Liver (tissue), 9 donors: Measurements from ENCODE around the gene ATP2B3. TPM values are rescaled to one million over a fixed set of nuclear protein-coding genes. Genes with fewer than 3 reads are reported as not detected.

Experiments used
- DNase-seq: peaks from one replicate; pipeline ENCODE4 v3.0.0-alpha.2; 2017; ENCODE audit warnings: low spot score
- H3K27ac ChIP-seq, 2 donors: one replicate each; pipeline ENCODE4 v1.7.0; 2013; ENCODE audit warnings: inconsistent platforms in 2 of 2, low read length in 2 of 2, control low read depth in 1 of 2, low read depth in 1 of 2, mild to moderate bottlenecking in 1 of 2
- H3K27me3 ChIP-seq, 4 donors: one replicate each; pipeline versions ENCODE4 v1.6.1 to v1.7.0; 2013; ENCODE audit warnings: low read length in 3 of 4, inconsistent platforms in 1 of 4, mild to moderate bottlenecking in 1 of 4, moderate library complexity in 1 of 4; ENCODE audit not compliant: control insufficient read depth in 4 of 4, insufficient read depth in 4 of 4
- H3K36me3 ChIP-seq, 4 donors: one replicate each; pipeline versions ENCODE4 v1.6.1 to v1.7.0; 2013; ENCODE audit warnings: low read length in 3 of 4, mild to moderate bottlenecking in 3 of 4, low read depth in 1 of 4, moderate library complexity in 1 of 4; ENCODE audit not compliant: control insufficient read depth in 4 of 4, insufficient read depth in 3 of 4
- H3K4me1 ChIP-seq, 4 donors: one replicate each; pipeline versions ENCODE4 v1.6.1 to v1.7.0; 2013; ENCODE audit warnings: low read length in 3 of 4, mild to moderate bottlenecking in 3 of 4, moderate library complexity in 1 of 4; ENCODE audit not compliant: control insufficient read depth in 4 of 4, insufficient read depth in 4 of 4
- H3K4me3 ChIP-seq, 3 donors: one replicate each; pipeline versions ENCODE4 v1.6.1 to v1.7.0; 2013; ENCODE audit warnings: low read length in 3 of 3, control low read depth in 1 of 3, low read depth in 1 of 3, mild to moderate bottlenecking in 1 of 3
- H3K9ac ChIP-seq, 2 donors: one replicate each; pipeline ENCODE4 v1.7.0; 2013; ENCODE audit warnings: low read length in 2 of 2, mild to moderate bottlenecking in 2 of 2, moderate library complexity in 2 of 2, control low read depth in 1 of 2, low read depth in 1 of 2
- H3K9me3 ChIP-seq, 4 donors: one replicate each; pipeline versions ENCODE4 v1.6.1 to v1.7.0; 2013; ENCODE audit warnings: low read length in 3 of 4; ENCODE audit not compliant: control insufficient read depth in 4 of 4
- ATF3 ChIP-seq: IDR thresholded peaks from 2 replicates; pipeline ENCODE4 v1.6.1; 2016; ENCODE audit warnings: antibody characterized with exemption
- CTCF ChIP-seq: fragments of 150-350 bp; IDR thresholded peaks from 2 replicates; pipeline ENCODE4 v1.5.1; 2017; ENCODE audit warnings: improper control_type of control experiment, low read depth, low read length; ENCODE audit not compliant: missing input control
- EGR1 ChIP-seq, 2 donors: IDR thresholded peaks; 2 replicates each; pipeline ENCODE4 v1.6.1; 2016 to 2018; ENCODE audit warnings: antibody characterized with exemption in 2 of 2, low read depth in 2 of 2
- FOXA1 ChIP-seq: IDR thresholded peaks from 2 replicates; pipeline ENCODE4 v1.6.1; 2016; ENCODE audit warnings: antibody characterized with exemption
- FOXA2 ChIP-seq: IDR thresholded peaks from 2 replicates; pipeline ENCODE4 v1.6.1; 2016; ENCODE audit warnings: antibody characterized with exemption
- GABPA ChIP-seq, 2 donors: IDR thresholded peaks in 1 of 2; conservative IDR thresholded peaks in 1 of 2; 2 replicates each; pipeline ENCODE4 v1.6.1; 2016; ENCODE audit warnings: antibody characterized with exemption in 2 of 2, mild to moderate bottlenecking in 1 of 2, moderate library complexity in 1 of 2
- HNF4A ChIP-seq, 2 donors: conservative IDR thresholded peaks; 2 replicates each; pipeline ENCODE4 v1.6.1; 2016; ENCODE audit warnings: antibody characterized with exemption in 2 of 2, mild to moderate bottlenecking in 2 of 2
- HNF4G ChIP-seq: IDR thresholded peaks from 2 replicates; pipeline ENCODE4 v1.6.1; 2016; ENCODE audit warnings: antibody characterized with exemption
- JUND ChIP-seq, 2 donors: IDR thresholded peaks; 2 replicates each; pipeline ENCODE4 v1.6.1; 2016; ENCODE audit warnings: antibody characterized with exemption in 2 of 2
- MAX ChIP-seq: IDR thresholded peaks from 2 replicates; pipeline ENCODE4 v1.6.1; 2016; ENCODE audit warnings: antibody characterized with exemption
- NR2F2 ChIP-seq: IDR thresholded peaks from 2 replicates; pipeline ENCODE4 v1.6.1; 2016; ENCODE audit warnings: antibody characterized with exemption
- RAD21 ChIP-seq, 2 donors: IDR thresholded peaks; 2 replicates each; pipeline ENCODE4 v1.6.1; 2016; ENCODE audit warnings: antibody characterized with exemption in 2 of 2, mild to moderate bottlenecking in 2 of 2
- REST ChIP-seq: IDR thresholded peaks from 2 replicates; pipeline ENCODE4 v1.6.1; 2016; ENCODE audit warnings: antibody characterized with exemption, mild to moderate bottlenecking
- RXRA ChIP-seq, 2 donors: IDR thresholded peaks; 2 replicates each; pipeline ENCODE4 v1.6.1; 2017 to 2018; ENCODE audit warnings: antibody characterized with exemption in 2 of 2, mild to moderate bottlenecking in 1 of 2
- SP1 ChIP-seq: IDR thresholded peaks from 2 replicates; pipeline ENCODE4 v1.6.1; 2018; ENCODE audit warnings: antibody characterized with exemption, mild to moderate bottlenecking
- TAF1 ChIP-seq: conservative IDR thresholded peaks from 2 replicates; pipeline ENCODE4 v1.6.1; 2016; ENCODE audit warnings: antibody characterized with exemption, mild to moderate bottlenecking
- YY1 ChIP-seq: IDR thresholded peaks from 2 replicates; pipeline ENCODE4 v1.6.1; 2016; ENCODE audit warnings: antibody characterized with exemption, mild to moderate bottlenecking
- ZBTB33 ChIP-seq: IDR thresholded peaks from 2 replicates; pipeline ENCODE4 v1.6.1; 2016; ENCODE audit warnings: antibody characterized with exemption
- WGBS: extraction: QIAGEN DNeasy Blood & Tissue Kit; methylation state at CpG from one replicate; pipeline ENCODE4 v1.1.7; 2013; 5-methylcytosine and 5-hydroxymethylcytosine counted together
- polyA plus RNA-seq, 2 donors: library from polyadenylated mRNA; stranded (reverse) in 1 of 2; unstranded in 1 of 2; fragments of 200-250 nt in 1 of 2; fragments of >200 nt in 1 of 2; fragmentation: Nextera tagmentation in 1 of 2; extraction: Ambion mirVana in 1 of 2; gene quantifications; one replicate each; pipeline versions ENCODE4 v1.2.1 to v1.2.3, GENCODE V29; 2013 to 2015
- total RNA-seq, 2 donors: library from RNA; depleted of rRNA; stranded (reverse); fragments of >200 nt; gene quantifications; one replicate each; pipeline ENCODE4 v1.2.3, GENCODE V29; 2014
- donor health status: healthy.
- donor health status: healthy.
- donor health status: healthy.
- donor health status: healthy.
- donor health status: healthy.

The ATP2B3 gene
- total and polyA plus RNA-seq, 4 donors = not detected

- TF ChIP-seq REST (no peak), SP1 (peak; percentile 21), RXRA (IDR thresholded peaks at IDR 0.05) (peak; percentile 56 to 64), HNF4G (no peak), NR2F2 (no peak), GABPA (IDR thresholded peaks at IDR 0.05 in 1 of 2, conservative IDR thresholded peaks at IDR 0.05 in 1 of 2) (no peak), EGR1 (IDR thresholded peaks at IDR 0.05; ENCODE audit: low read depth in 2 of 2) (no peak), FOXA2 (no peak)
Measured at GRCh38 chrX:153624196-153625091, 107.0 kb downstream of the ATP2B3 start (continued).

GRCh38 chrX:153625271-153626024 lies 108.0 kb downstream of the ATP2B3 start:
- Histone ChIP-seq H3K4me1 (peaks cover 7 to 24% (median 10%) of the 10 kb centered on the region in 4 donors), H3K9me3 (no peaks in the 10 kb centered on the region), H3K27ac (peak overlapping the region; percentile 90), H3K4me3 (peak overlapping the region; percentile 76 to 79 (median 77)), H3K9ac (peak overlapping the region; percentile 39 to 79), H3K36me3 (no peaks in the 10 kb centered on the region), H3K27me3 (no peaks in the 10 kb centered on the region)
- TF ChIP-seq FOXA1 (no peak), GABPA (IDR thresholded peaks at IDR 0.05 in 1 of 2, conservative IDR thresholded peaks at IDR 0.05 in 1 of 2) (no peak), HNF4A (conservative IDR thresholded peaks at IDR 0.05) (peak; percentile 62 to 64), SP1 (peak; percentile 53), HNF4G (peak; percentile 25), TAF1 (peak; percentile 73), RAD21 (IDR thresholded peaks at IDR 0.05) (peak in 1 of 2 donors; percentile 18), EGR1 (IDR thresholded peaks at IDR 0.05; ENCODE audit: low read depth in 2 of 2) (no peak), FOXA2 (no peak), NR2F2 (no peak), MAX (no peak), ZBTB33 (no peak), YY1 (peak; percentile 32), REST (no peak), RXRA (IDR thresholded peaks at IDR 0.05) (peak; percentile 84 to 87), JUND (IDR thresholded peaks at IDR 0.05) (no peak), ATF3 (no peak), CTCF (no peak)
- 32% methylated on average over 21 of the region's 21 CpGs for WGBS
- DNase-seq = no peak
